ENCODE data around the gene PEX14.

- TF ChIP-seq CTCF (IDR thresholded peaks at IDR 0.05), result no peak
- TF ChIP-seq POLR2A (IDR thresholded peaks at IDR 0.05), result no peak
These were observed 140.6 kb downstream of the PEX14 start for GRCh38 chr1:10615332-10615731.

Measured in gastroesophageal sphincter (tissue), 3 donors.